ENCODE measurements around the gene PSORS1C2. TPM values are rescaled to one million over a fixed set of nuclear protein-coding genes. Genes with fewer than 3 reads are reported as not detected.

PSORS1C2 gene
- polyA plus RNA-seq, 1 donor (not counting 4 experiments of a cell fraction or from before 2014, with no cell fraction given) = not detected

DNA sequence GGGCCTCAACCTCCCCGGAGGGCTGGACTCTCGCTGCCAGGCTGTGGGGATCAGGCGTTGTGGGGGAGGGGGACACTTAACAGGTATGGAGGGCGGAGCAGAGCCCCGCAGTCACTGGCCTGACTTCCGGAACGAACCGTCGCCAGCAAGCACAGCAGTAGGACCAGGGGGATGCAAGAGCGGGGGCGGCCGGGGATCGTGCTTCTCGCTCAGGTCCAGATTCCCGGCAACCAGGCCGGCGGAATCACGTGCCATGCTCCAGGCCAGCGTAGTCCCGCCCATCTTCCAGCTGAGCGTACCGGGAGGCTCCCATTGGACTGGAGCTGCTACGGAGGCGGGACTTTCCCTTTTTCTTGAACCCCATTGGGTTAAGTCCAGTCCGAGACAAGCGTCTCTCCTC is 41.6 kb upstream of the PSORS1C2 start:
- FAIRE-seq (no peak), DNase-seq (ENCODE audit: low read depth, low spot score) (no peak)
- no peak overlapping the region for H3K4me2 ChIP-seq (ENCODE audit: control insufficient read depth, extremely low read depth, insufficient read depth, low read depth, low read length)
- H3K79me2 ChIP-seq (ENCODE audit: control insufficient read depth, insufficient read depth, low read length) = peaks cover 6% of the 10 kb centered on the region
- no peaks in the 10 kb centered on the region for H3K9me1 ChIP-seq (ENCODE audit: control insufficient read depth, extremely low read depth, insufficient read depth, low read length)
- H3K27ac ChIP-seq (ENCODE audit: control insufficient read depth, insufficient read depth, low read length) = no peak overlapping the region
- dilution Hi-C loops (cut with MboI; ENCODE audit: extremely low pct_ligation_motif_present, low sequenced_read_pairs) = no loop called here
- H4K20me1 ChIP-seq (ENCODE audit: control insufficient read depth, extremely low read depth, insufficient read depth, low read length) = no peaks in the 10 kb centered on the region
- H3K9me3 ChIP-seq (ENCODE audit: control insufficient read depth, low read depth, low read length) = no peaks in the 10 kb centered on the region
- TF ChIP-seq EZH2 (IDR thresholded peaks at IDR 0.05; ENCODE audit: low read length) = no peak
- no peak for TF ChIP-seq CTCF (optimal IDR thresholded peaks at IDR 0.05 in 1 of 3, IDR thresholded peaks at IDR 0.05 in 1 of 3, conservative IDR thresholded peaks at IDR 0.05 in 1 of 3; ENCODE audit: extremely low read depth in 1 of 3, insufficient read depth in 2 of 3, low read length in 3 of 3)
- H3K4me3 ChIP-seq (ENCODE audit: control insufficient read depth in 2 of 3, extremely low read depth in 1 of 3, insufficient read depth in 2 of 3, low read depth in 1 of 3, low read length in 3 of 3) = no peak overlapping the region
- no peak overlapping the region for H3K9ac ChIP-seq (ENCODE audit: control insufficient read depth, extremely low read depth, insufficient read depth, low read length)
- no peaks in the 10 kb centered on the region for H3K27me3 ChIP-seq (ENCODE audit: control insufficient read depth, extremely low read depth, insufficient read depth, low read length)
- H3K4me1 ChIP-seq (ENCODE audit: control insufficient read depth, extremely low read depth, insufficient read depth, low read length) = peaks cover 17% of the 10 kb centered on the region
- no peaks in the 10 kb centered on the region for H3K36me3 ChIP-seq (ENCODE audit: control insufficient read depth in 2 of 2, extremely low read depth in 1 of 2, insufficient read depth in 2 of 2, low read length in 2 of 2)
- no peak overlapping the region for H2AFZ ChIP-seq (ENCODE audit: control insufficient read depth, low read length)

DNA sequence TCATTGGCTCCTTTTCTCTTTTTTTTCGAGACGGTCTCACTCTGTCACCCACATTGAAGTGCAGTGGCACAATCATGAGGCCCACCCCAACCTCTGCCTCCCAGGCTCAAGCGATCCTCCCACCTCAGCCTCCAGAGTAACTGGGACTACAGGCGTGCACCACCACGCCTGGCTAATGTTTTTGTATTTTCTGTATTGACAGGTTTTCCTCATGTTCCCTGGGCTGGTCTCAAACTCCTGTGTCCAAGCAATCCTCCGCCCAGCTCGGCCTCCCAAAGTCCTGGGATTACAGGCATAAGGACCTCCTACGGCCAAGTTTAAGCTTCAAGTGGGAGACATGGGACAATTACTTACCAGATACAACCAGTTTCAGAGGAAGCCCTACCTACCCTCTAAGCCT is 41.0 kb upstream of the PSORS1C2 start:
- Histone ChIP-seq H3K27me3 (ENCODE audit: control insufficient read depth, extremely low read depth, insufficient read depth, low read length) (no peaks in the 10 kb centered on the region), H3K9me1 (ENCODE audit: control insufficient read depth, extremely low read depth, insufficient read depth, low read length) (no peaks in the 10 kb centered on the region), H3K27ac (ENCODE audit: control insufficient read depth, insufficient read depth, low read length) (no peak overlapping the region), H3K4me3 (ENCODE audit: control insufficient read depth in 2 of 3, extremely low read depth in 1 of 3, insufficient read depth in 2 of 3, low read depth in 1 of 3, low read length in 3 of 3) (no peak overlapping the region), H3K4me2 (ENCODE audit: control insufficient read depth, extremely low read depth, insufficient read depth, low read depth, low read length) (no peak overlapping the region), H3K79me2 (ENCODE audit: control insufficient read depth, insufficient read depth, low read length) (peaks cover 6% of the 10 kb centered on the region), H3K9me3 (ENCODE audit: control insufficient read depth, low read depth, low read length) (no peaks in the 10 kb centered on the region), H3K4me1 (ENCODE audit: control insufficient read depth, extremely low read depth, insufficient read depth, low read length) (peaks cover 17% of the 10 kb centered on the region), H3K36me3 (ENCODE audit: control insufficient read depth in 2 of 2, extremely low read depth in 1 of 2, insufficient read depth in 2 of 2, low read length in 2 of 2) (no peaks in the 10 kb centered on the region), H3K9ac (ENCODE audit: control insufficient read depth, extremely low read depth, insufficient read depth, low read length) (no peak overlapping the region), H2AFZ (ENCODE audit: control insufficient read depth, low read length) (no peak overlapping the region), H4K20me1 (ENCODE audit: control insufficient read depth, extremely low read depth, insufficient read depth, low read length) (no peaks in the 10 kb centered on the region)
- dilution Hi-C loops (cut with MboI; ENCODE audit: extremely low pct_ligation_motif_present, low sequenced_read_pairs) = no loop called here
- DNase-seq (ENCODE audit: low read depth, low spot score) (no peak), FAIRE-seq (no peak)
- TF ChIP-seq CTCF (optimal IDR thresholded peaks at IDR 0.05 in 1 of 3, IDR thresholded peaks at IDR 0.05 in 1 of 3, conservative IDR thresholded peaks at IDR 0.05 in 1 of 3; ENCODE audit: extremely low read depth in 1 of 3, insufficient read depth in 2 of 3, low read length in 3 of 3) (no peak), EZH2 (IDR thresholded peaks at IDR 0.05; ENCODE audit: low read length) (no peak)

Measured in keratinocyte (primary cell).